AG08395 (cell line): ENCODE measurements around the gene RAB3C.

Experiments used
- DNase-seq: peaks from one replicate; pipeline ENCODE4 v3.0.0; 2012; ENCODE audit warnings: mixed read lengths, low spot score

The RAB3C gene

DNA sequence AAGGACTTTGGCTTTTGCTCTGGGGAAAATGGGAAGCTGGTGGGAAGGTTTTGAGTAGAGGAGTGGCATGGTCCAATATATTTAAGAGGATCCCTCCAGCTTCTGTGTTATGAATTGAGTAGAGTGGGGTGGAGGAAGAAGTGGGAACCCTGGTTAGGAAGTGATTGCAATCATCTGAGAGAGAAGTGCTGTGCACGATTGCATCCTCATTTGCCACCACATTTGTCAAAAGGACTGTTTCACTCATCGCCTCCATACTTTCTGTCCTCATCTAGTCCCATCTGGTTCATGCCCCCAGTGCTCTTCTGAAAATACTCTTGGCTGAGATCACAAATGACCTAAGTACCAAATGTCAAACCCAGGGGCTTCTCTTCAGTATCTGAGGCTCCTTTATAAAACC is 192.1 kb downstream of the RAB3C start:
- DNase-seq: no peak

DNA sequence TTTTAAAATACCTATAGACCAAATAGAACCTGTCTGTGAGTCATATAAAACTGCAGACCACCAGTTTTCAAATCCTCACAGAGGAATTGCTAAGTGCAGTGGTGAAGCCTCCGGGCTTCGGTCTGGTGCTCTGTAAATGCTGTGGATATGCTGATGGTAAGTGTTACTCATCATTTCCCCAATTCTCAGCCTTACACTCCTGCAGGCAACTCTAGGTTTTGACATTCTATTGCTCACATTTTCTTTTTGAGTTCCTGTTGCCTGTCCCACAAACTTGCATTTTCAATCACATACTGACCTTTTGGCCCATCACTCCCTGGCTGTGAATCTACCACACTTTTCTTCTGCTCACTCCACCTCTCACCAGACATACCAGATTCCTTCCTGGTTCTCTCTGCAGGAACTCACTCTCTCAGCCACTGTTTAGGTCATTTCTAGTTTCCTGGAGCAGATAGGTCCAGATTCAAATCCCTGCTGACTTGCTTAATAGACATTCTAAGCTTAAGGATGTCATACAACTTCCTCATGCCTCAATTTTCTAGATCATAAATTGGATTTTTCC is 192.9 kb downstream of the RAB3C start:
- DNase-seq: no peak

DNA sequence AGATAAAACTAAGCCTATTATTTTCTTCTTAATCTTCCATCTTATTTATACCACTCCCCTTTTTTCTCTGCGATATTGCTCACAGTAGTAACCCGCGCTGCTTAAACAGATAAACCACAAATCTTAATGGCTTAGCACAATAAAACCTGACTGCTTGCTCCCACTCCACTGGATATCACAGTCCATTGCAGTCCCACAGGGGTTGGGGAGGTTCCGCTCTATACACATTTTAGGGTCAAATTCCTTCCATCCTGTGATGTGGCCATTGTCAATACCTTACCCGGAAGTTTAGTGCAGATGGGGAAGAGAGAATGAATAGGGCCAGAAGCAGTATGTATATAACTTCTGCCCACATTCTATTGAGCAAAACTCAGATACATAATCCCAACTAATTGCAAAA is 193.7 kb downstream of the RAB3C start:
- no peak for DNase-seq

DNA sequence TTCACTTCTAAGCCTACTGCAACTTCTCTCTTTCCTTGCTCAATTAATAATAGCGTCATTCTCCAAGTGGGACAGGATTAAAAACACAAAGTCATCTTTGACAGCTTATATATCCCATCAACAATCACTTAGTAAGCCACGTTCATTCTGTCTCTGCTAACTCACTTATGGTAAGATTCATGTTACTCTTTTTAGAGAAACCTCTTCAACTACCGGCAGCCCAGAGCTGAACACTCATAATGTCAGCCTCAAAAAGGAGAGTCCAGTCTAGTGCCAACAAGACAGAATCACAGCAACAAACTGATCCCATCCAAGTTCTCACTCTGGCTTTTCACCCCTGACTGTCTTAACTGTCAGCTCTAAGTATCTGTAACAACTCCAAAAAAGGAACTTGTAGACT is 196.0 kb downstream of the RAB3C start:
- DNase-seq: no peak

DNA sequence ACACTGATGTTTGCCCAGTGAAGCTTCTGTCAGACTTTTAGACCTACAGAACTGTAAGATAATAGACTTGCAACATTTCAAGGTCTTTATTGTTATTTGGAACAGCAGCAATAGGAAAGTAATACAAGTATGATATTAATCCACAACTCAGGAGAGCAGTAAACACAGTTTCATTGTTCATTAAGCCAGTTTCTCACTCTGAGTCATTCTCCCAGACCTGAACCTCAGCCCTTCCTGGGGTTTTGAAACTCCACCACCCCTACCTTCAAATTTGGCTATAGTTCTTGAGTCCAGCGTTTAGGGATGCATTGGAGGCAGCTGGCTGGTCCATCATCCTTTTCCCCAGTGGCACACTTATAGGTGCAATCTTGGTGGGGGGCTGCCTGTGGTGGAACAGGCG is 203.2 kb downstream of the RAB3C start:
- DNase-seq: no peak

DNA sequence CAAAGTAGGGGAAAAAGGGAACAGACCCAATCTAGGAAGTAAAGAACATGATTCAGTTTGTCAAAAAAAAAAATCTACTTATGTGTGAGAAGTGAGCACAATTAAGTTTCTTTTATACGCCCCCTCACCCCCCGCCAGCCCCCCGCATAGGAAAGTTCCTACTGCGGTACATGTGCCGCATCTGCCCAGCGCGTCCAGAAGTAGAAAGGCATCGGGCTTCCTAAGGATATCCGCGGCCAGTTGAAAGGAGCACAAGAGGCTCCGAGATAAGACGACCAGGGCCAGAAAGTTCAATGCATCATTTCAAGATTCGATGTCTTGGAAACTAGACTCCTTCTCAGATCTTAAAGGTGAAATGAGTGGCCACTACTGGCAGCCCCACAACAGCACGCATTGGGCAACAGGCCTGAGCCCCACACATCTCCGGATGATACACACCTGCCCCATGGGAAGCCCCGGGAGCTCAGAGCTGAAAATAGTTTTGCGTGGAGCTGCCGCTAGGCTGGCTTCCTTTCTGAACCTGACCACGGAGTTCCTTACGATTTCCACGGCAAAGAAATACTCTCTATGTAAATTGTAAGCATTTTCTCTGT is 203.9 kb downstream of the RAB3C start:
- no peak for DNase-seq

DNA sequence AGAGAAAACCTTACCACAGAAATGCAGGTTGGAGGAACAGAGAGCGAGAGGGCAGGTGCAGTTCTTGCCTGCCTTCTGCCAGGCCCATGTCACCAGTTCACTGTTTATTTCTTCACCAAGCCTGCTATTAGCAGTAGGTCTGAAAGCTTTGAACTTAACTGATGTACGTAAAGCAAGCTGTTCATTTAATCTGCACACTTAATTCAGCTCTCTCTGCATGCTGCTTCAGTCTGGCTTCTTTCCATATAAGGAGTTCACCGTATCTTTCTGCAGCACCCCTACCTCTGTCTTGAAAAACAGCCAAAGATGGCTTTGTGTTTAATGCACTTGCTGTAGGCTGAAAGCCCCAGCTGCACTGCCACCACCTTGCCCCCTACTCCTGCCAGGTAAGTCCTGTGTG is 205.1 kb downstream of the RAB3C start:
- DNase-seq: no peak

DNA sequence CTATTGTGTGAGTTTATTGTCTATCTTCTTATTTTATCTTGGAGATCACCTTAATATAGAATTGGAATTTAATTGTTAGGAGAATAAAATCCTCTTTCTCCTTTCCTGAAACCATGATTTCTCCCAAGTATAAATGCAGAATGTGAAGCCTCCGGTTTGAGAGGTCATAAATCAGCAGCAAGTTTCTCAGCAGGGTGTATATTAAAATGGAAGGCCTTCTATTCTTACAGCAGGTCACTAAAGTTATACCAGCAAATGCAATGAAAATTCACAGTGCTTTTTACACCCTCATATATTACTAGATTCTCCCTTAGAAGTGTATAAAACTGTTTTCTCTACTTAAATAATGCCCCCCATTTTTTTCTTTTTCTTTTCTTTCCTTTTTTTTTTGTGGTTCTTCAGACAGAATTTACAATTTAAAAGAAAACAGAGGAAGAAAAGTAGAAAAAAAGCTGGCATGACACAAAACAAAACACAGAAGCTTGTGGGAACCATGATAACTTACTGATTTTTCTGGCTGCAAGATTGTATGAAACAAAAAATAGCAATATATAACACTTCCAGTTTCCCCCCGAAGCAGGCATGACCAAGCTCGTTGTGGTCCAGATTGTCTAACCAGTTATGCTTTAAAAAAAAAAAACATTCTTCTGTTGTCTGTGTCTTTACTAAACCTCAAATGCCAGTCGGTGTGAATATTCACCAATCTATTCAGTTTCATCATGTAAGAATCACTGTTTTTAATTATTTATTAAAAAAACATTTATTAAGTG is 211.2 kb downstream of the RAB3C start:
- no peak for DNase-seq

DNA sequence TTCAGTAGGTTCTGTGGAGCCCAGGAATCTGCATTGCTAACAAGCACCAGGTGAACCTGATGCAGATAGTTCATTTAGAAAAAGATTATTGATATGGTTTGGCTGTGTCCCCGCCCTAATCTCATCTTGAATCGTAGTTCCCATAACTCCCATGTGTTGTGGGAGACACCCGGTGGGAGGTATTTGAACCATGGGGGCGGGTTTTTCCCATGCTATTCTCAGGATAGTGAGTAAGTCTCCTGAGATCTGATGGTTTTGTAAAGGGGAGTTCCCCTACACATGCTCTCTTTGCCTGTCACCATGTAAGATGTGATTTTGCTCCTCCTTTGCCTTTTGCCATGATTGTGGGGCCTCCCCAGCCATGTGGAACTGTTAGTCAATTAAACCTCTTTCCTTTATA is 212.0 kb downstream of the RAB3C start:
- DNase-seq: no peak

DNA sequence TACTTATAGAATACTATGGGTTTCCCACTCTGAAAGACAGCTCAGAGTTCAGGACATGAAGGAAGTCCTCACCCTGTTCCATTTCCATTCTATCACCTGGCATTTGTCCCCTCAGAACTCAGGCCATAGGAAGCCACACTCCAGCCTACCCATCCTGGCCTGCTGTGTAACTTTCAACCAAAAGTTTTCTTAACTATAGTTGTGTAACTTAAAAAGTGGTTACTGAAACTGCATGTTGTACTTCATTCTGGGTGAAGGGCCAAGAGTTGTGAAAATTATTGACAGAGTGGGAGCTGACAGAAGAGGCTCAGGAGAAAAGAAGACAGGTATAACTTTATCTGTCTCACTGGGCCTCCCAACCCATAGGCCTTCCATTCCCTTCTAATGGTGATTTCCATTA is 212.5 kb downstream of the RAB3C start:
- no peak for DNase-seq

DNA sequence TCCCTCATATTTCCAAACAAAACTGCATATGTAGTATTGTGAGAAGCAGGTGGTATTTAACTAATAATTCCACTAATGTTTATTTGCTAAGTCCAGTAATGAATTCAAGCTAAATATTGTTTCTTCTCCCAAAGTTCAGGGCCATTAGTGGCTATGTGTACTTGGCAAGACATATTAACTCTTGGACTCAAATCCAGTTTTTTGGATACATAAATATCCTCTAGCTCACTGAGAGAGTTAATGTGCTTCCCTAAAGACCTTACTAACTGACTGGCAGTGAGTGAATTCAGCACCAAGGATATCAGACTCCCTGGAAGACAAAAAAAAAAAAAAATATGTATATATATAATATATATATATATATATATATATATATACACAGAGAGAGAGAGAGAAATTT is 214.1 kb downstream of the RAB3C start:
- DNase-seq: no peak

DNA sequence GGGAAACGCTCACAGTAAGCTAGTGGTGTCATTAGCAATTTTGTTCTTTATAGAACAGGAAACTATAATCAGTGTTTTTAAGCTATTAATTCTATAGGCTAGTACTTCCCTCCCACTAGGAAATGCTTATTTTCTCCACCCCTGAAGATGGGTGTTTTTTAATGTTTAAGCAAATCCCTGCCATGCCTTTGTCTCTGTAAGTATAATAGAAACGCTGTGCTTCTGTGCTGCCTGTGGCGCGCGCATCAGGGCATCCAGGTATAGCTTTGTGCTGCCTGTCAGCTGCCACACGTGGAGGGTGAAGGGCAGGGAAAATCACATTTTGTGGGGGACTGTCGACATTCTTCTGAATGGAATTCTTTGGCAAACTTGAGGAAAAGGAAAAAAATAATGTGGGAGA is 217.5 kb downstream of the RAB3C start:
- no peak for DNase-seq

DNA sequence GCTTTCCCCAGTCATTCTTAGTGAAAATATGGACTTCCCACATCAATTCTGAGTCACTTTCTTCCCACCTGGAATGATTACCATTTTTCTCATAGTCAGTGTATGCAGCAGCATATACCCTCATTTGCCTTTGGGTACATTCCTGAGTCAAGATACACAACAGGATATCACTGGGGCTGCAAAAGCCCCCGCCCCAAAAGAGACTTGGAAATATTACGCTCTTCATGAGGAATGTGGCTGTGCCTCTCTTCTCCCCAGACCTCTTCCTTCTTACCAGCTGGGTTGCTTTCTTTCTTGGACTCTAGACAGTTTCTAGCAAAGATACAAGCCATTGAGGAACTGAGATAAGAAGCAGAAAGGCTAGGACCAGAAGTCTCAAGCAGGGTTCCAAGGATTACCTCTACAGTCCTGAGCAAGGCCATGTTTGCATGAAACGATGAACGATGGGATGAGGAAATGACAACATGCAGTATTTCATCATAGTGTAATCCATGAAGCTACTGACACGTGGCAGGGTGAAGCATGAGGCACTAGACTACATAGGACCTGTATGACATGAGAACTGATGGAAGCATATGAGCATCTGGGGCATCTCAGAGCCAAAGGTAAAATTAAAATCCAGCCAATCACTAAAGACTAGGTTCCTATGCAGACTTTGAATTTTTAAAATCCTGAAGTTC is 218.1 kb downstream of the RAB3C start:
- no peak for DNase-seq

DNA sequence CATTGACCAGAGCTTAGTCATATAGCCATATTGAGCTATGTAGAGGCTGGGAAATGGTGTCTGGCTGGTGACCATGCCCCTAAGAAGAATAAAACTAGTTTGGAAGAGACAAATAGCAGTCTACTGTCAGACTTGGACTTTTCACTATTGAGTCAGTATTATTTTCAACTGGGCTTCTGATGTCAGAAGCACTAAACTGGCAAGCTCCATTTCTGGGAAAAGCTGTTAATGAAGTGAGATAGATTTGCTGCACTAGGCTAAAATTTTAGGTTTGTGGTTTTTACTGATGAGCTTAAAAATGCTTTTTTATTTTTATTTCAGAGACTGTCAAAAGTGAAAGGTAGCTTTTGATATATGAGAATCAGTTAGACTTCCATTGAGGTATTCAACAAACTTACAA is 220.2 kb downstream of the RAB3C start:
- no peak for DNase-seq

DNA sequence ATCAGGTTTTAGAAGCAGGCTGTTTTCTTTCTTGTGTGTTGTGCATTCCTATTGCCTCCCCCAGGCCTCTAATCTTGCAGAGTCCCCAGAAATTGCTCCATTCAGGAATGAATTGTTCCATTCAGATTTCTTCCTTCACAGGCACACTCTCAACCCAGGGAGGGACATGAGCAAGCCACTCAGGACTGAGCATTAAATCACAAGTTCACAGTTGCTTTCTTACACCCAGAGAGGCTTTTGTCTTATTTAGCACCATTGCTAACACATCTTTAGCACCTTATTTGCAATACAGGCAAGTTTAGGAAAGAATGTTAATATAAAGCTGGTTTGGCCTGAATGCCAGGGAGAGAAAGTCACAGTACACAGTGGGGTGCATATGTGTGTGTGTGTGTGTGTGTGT is 221.4 kb downstream of the RAB3C start:
- DNase-seq: no peak

DNA sequence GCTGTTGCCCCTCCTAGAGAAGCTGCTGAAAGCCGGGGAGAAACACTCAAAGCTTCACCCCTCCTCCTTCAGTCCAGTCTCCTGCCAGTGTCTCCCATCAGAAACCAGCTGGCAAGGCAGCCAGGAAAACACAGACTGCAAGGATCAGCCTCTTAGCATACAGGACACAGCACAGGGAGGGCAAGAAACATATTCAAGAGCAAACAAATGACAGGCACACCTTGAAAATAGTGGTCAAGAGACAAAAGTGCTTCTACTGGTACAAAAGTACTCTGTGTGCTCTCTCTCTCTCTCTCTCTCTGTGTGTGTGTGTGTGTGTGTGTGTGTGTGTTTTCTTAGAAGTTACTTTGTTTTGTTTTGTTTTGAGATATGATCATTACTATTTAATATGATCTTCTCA is 227.2 kb downstream of the RAB3C start:
- no peak for DNase-seq

DNA sequence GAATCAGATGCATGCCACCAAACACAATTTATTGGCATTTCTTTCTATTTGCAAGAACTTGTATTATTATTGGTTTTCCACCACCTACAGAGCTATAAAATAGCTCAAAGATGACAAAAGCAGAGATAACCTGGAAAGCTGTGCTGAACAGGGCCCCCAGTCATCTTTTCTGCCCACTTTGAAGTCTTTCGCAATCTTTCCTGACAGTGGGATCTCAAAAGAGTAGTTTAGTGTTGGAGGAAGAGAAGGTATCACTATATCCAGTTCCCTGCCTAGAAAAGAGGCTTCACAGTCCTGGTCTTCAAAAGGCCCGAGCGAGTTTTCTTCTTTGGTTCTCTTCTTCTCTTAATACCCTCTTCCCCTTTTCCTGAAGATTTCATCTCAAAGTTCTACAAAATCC is 231.0 kb downstream of the RAB3C start:
- no peak for DNase-seq

DNA sequence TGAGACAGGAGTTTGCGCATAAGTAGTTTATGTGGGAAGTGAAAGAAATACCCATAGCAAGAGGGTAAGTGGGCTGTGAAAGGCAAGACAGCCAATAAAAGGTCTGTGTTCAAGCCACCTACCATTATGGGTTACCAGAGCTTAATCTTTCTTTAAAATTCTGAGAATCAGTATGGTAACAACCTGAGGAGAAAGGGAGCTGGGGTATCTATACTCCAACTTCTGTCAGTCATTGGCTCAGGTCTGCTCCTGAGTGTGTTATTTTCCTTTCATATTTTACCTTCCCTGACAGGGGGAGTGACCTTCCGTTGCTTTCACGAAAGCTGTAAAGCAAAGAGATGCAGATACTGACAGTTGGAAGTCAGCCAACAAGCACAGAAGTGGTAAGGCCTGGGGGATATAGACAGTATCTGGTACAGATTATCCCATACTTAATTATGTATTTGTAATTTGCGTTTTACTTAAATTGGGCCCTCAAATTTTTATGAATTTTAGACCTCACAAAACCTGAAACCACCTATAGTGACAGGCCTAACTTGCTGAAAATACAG is 233.4 kb downstream of the RAB3C start:
- no peak for DNase-seq

DNA sequence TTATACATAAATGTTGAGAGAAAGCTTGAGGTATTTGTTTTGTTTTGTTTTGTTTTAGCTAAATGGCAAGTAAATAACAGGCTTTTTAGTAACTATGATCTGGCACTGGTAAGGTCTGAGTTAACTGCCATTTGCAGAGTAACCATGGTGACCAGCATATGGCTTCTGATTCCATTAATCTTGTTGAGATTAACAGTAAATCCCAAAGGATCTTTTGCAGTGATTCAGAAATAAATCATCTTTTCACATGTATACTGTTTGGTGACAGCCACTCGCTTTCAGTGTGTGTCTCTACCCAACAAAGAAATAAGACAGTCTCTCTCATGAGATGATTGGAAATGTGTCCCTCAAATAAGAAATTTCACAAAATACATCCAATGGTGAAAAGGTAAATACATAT is 235.6 kb downstream of the RAB3C start:
- no peak for DNase-seq

DNA sequence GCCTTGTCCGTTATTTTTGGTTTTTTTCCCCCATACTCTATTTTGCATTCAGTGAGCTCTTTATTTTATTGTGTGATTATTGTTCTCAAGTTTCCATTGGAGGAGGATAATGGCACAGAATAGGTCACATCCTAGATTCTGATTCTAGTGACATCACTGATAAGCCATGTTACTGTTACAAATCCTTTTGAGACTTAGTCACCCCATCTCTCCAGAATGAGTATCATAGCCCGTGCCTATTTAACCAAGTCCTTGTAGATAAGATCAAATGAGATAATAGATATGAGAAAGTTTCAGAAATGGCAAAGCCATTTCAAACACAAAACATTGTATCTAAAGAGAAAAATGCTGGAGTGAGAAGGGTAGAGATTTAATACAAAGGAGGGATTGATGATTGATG is 242.6 kb downstream of the RAB3C start:
- no peak for DNase-seq

DNA sequence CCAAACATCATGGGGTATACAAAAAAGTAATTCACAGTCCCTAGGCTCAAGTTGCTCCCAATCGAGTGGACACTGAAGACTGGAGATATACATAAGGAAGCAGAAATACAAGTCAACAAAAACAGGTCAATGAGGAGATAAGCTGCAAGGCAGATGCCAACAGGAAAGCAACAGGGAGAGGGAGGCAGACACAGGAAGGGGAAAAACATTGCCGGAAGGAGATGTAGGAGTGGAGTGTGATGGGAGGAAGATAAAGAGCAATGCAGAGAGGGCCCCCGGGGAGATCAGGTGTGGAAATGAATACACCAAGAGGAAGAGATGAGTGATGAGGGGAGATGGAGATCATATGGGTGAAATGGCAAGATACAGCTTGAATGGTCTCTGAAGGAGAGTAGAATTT is 243.0 kb downstream of the RAB3C start:
- no peak for DNase-seq

DNA sequence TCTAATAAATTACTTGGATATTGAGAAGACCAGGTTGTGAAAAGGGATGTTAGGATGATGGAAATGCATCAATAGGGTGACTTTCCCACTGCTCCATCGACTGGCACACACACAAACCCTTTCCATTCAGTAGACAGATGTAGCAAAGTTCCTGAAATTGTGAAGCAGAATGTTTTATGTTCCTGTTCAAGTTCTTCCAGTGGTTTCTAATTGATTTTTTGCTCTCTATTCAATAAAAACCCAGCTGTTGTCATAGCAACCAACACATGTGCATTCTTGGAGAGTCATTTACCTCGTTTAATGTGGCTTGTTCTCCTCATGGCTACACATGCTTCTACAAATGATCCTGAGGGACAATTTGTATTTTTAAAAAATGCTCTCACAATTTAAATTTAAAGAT is 244.6 kb downstream of the RAB3C start:
- no peak for DNase-seq

DNA sequence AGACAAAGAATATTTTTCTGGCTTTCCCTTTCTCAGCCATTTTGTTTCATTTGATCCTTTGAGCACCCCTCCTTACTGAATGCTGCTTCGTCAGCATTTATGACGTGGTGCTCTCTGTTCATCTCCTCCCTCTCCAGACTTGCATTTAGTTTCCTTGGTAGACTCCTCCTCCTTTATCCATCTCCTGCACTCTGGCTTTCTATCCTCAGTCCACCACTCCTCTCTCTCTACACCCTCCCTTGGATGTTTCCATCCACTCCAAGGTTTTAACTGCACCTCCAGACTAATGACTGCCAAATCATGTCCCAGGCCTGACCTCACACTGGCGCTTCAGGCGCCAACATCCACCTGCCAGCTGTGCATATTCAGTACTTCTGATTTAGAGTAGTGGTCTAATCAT is 245.4 kb downstream of the RAB3C start:
- DNase-seq: no peak
